SK-MEL-5 (cell line): ENCODE results near the gene IL20RA. TPM values are rescaled to one million over a fixed set of nuclear protein-coding genes. Genes with fewer than 3 reads are reported as not detected.
A peak's percentile ranks its signal among the peaks of the same experiment; 100 is the strongest.
"Not testable (repeated sequence)": the region's sequence is repeated elsewhere in the genome, so short reads cannot be mapped to it uniquely, and the experiment has no call there.

ENCODE experiments used
- DNase-seq: peaks from one replicate; pipeline ENCODE4 v3.0.0-alpha.2; 2016; ENCODE audit warnings: low read depth, low spot score
- in situ Hi-C: cut with HindIII; loops from 2 replicates; pipeline ENCODE4 v1.10.0; 2016; ENCODE audit warnings: low sequenced_read_pairs, high pct_unique_total_duplicates, low pct_unique_long_range_greater_than_20kb
- total RNA-seq: library from RNA; depleted of rRNA; stranded (reverse); fragments of >200 nt; shearing (Covaris generic); gene quantifications from 2 replicates; pipeline ENCODE4 v1.2.3, GENCODE V29; 2014

IL20RA gene
- total RNA-seq, 1 experiment from 2014 or later: not detected

DNA sequence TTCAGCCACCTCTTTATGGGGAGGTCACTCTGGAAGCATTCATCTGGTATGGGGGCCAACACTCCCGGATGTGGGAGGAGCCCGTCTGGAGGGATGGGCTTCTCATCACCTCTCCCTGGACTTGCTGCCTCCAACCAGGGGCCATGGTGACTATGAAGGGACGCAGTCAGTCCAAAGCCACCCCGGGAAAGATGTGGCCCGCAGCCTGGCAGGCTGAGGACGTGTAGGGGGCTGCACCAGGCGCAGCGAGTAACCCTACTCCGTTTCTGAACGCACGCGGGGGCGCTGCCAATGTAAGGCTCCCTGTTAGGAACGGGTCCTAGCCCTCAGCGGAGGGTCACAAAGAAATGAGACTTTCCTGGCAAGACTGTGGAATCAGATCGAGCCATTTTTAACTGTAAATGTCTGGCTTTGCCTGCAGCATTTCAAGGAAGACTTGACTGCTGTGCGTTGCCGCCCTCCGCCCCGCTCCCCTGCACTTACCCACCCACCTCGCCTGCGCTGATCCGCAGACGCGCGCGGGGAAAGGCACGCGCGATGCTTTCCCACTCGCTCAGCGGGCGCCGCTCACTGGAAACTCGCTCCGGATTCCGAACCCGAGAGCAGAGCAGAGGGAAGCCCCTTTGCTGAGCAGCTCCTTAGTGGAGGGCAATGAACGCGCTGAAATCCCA is 55.1 kb downstream of the IL20RA start:
- DNase-seq: peak; percentile 44
- in situ Hi-C loops: no loop called here

DNA sequence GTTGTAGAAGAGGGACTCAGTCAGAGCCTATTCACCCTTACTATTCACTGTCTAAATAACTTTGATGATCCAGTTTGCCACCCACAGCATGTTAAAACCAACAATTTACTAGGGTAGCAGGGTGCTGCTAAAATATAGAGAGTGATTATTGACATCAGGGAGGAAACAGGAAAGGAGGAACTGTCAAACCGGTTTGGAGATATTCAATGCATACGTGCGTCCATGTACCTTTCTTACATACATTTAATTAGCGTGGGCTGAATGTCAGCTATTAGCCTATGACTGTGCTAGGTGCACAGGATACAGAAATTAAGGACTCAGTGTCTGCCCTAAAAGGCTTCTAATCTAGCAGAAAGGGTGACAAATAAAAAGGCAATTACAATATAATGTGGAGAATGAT is 57.2 kb downstream of the IL20RA start:
- no peak for DNase-seq
- in situ Hi-C loops: no loop called here

DNA sequence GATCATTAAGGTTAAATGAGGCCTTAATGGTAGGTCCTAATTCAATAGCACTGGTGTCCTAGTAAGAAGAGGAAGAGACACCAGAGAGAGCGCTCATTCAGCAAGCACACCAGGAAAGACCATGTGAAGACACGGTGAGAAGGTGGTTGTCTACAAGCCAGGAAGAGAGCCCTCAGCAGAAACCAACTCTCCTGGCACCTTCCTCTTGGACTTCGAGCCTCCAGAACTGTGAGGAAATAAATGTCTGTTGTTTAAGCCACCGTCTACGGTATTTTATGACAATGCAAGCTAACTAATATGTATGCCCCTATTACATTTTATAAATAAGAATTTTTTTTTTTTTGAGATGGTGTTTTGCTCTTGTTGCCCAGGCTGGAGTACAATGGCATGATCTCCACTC is 59.3 kb downstream of the IL20RA start:
- in situ Hi-C loops: no loop called here
- no peak for DNase-seq

DNA sequence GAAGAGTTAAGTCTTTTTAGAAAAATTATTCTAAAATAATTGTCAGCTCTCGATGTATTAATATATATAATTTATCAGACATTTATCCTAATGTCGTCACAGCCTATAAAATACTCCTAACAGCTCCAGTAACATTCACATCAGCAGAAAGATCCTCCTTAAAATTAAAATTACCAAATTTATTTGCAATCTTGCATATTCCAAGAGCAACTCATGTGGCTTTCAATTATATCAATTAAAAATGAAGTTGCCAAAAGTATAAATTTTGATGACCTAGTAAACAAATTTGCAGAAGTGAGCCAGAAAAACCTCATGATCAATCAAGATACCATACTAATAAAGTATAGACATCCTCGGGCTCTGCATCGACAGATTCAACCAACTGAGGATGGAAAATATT is 60.2 kb downstream of the IL20RA start:
- in situ Hi-C loops: no loop called here
- DNase-seq: no peak

DNA sequence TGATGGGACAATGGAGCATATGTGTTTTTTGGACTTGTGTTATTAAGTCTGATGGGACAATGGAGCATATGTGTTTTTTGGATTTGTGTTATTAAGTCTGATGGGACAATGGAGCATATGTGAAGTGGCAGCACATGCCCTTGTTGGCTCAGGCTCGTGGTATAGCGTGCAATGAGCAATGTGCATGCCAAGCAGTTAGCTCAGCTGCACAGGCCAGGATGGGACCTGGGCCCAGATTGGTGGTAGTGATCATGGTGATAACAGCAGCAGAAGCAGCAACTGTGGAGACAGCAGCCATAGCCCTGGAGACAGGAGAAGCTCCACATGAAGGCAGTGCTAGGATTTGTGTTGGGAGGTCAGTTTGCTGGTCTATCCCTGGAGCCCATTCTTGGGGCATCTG is 61.1 kb downstream of the IL20RA start:
- in situ Hi-C loops: no loop called here
- DNase-seq: no peak

DNA sequence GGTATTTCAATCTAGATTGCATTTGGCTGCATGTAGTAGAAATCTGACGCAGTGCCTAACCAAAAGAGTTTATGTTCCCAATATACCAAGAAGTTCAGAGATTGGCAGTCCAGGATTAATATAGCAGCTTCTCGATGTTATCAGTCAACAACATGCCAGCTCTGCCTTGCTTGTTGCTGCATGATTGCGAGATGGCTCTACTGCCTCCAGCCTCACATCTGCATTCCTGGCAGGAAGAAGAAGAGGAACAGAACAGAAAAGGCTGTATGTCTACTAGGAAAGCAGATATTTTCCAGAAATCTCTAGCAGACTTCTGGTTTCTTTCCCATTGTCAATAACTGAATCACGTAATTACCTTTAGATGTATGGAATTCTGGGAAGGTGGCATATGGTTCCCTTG is 61.8 kb downstream of the IL20RA start:
- no peak for DNase-seq
- in situ Hi-C loops: no loop called here

DNA sequence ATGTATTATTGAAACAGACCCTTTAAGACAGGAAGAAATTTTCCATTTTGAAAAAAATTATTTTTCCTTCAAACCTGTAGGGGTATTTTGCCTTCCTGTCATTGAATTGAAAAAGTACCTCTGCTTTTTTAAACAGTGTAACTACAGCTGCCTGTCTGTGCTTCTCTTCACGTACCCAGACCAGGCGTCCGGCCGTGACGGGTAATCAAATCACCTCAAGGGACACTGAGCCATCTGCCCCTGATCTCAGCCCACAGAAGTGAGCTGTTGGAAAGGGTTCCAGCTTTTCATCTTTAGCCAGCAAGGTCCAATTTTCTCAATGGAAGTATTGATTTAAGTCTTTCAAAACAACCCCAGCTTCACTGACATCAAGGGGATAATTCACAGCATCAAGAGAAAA is 64.7 kb downstream of the IL20RA start:
- in situ Hi-C loops: no loop called here
- no peak for DNase-seq

DNA sequence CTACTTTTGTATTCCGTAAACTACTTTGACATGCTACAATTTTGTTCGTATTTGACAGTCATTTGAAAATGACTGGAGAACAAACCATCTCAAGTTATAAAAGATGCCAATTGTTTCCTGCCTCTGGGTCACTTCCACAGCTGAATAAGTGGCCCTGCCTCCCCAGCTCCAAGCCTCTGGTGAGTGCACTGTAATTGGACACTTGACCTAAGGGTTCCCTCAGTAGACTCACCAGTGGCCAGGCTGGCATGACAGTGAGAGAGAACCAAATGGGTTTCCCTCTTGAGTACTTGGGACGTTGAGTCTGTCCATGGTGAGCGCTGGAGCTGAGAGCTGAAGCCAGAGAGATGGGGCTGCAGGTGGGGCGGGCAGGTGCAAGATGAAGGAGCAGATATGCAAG is 65.6 kb downstream of the IL20RA start:
- in situ Hi-C loops: no loop called here
- no peak for DNase-seq

DNA sequence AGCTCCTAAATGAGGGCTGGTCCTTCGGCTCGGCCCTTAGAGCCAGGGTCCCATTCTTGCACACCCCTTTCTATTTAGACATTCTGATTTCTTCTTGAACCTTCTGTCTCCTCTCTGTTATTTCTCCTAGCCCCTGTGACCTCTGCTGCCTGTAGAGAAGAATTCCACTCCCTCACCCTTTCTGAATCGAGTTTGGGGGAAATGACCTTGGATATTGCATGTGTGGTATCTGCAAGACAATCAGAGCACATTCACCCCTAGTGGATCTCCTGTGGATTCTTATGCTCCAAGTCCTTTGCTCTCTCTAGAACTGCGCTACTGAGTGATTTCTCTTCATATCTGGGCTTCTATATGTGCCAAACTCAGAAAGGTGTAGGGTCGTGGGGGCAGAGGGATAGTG is 67.7 kb downstream of the IL20RA start:
- in situ Hi-C loops: no loop called here
- no peak for DNase-seq

DNA sequence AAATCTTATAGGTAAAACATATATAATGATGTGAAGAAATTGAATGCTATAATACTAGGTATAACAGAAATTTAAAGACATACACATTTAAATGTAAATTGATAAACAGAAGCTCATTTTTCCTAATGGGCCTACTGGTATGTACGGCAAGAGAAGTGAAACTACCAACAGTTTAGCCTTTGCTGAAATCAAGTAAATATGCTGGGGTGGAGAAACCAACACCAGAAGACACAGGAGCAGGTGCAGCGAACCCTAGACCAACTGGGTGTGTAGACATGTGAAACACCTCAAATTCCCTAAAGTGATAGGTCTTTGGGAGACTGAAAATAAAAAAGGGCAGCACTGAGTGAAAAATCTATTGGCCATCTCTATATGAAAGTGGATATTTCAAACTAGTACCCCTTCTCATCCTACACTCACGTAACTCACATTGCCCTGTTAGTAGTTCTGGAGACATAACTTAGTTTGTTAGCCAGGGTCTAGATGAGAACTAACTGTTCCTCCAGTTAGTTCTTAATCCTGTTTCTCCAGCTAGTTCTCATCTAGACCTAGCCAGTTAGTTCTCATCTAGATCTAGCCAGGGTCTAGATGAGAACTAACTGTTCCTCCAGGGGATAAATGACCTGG is 69.6 kb downstream of the IL20RA start:
- in situ Hi-C loops: no loop called here
- no peak for DNase-seq

DNA sequence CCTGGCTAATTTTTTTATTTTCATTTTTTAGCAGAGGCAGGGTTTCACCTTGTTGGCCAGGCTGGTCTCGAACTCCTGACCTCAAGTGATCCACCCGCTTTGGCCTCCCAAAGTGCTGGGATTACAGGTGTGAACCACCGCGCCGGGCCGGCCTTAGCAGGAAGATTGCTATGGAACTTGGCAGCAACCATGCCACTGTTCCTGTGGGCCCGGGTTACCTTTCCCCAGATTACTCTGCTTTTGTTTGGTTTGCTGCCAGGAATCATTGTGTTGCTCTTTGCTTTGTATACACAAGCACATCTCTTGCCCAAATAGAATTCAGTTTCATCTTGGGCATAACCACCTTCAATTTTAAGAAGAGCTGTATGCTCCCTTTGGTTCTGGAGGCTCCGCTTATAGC is 71.0 kb downstream of the IL20RA start:
- in situ Hi-C loops, DNase-seq: not testable (repeated sequence)

DNA sequence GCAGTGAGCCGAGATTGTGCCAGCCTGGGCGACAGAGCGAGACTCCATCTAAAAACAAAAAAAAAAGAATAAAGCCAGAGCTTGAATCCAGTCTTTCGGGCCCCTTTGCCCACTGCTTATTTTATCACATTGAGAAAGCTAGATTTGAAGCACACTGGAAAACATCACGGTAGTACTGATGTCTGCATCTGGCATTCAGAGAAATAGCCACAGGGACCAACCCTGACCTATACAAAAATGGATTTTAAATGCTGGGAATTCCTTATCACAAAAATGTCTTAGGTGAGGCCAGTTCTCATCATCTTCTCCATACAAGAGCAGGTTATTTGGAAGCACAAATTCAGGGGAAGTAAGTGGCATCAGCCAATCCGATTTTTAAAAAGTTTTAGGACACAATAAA is 73.2 kb downstream of the IL20RA start:
- in situ Hi-C loops: no loop called here
- DNase-seq: no peak

DNA sequence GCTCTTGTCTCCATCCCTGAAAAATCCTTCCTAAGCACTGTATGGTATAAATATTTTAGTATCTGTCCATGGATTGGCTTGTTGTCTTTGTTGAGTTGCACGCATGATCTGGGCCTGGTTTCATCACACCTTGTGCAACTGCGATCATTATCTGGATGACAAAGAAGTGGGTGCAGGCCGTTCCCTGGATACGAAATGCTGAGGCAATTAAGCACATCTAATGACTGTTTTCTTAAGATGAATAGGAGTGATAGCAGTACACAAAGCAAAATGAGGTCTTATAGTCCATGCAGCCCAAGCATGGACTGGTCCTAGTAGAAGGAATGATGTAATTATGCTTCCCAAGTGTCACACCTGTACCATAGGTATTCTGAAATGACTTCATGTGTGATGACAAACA is 74.8 kb downstream of the IL20RA start:
- in situ Hi-C loops: no loop called here

DNA sequence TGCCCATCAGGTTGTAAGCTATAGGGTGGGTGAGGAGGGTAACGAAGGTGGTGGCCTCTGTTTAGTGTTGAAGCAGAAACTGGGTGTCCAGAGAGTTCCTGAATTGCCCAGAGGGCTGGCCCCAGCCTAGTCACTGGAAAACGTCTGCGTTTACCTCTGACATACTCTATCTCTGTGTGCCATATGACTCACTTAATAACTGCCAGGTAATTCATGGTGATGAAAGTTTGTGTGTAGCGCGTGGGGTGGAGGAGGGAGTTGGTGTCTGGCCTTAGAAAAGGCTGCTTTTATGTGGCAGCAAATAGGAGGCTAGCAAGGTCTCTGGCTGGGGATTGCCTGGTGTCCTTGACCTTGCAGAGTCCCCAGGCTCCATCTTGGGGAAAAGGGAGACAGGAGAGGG is 75.3 kb downstream of the IL20RA start:
- no peak for DNase-seq
- in situ Hi-C loops: no loop called here

More for the DNA sequence above, 74.8 kb downstream of the IL20RA start:
- no peak for DNase-seq

DNA sequence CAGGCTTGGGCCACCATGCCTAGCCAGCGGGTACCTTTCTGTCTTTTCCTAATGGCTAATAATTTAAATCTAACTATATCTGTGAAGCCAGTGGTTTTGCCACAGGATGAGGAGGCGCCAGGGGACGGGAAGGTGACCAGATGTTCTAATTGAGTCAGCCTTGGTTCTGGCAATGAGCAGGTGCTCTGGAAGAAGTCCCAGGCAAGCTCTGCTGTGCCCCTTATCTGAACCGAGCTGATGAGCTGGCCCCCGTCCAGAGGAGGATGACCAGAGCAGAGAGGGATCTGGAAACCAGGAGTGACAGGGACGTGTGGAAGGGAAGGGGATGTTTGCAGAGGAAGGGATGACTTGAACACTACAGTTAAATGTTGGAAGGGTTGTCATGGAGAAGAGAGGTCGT is 75.9 kb downstream of the IL20RA start:
- DNase-seq: no peak
- in situ Hi-C loops: no loop called here

DNA sequence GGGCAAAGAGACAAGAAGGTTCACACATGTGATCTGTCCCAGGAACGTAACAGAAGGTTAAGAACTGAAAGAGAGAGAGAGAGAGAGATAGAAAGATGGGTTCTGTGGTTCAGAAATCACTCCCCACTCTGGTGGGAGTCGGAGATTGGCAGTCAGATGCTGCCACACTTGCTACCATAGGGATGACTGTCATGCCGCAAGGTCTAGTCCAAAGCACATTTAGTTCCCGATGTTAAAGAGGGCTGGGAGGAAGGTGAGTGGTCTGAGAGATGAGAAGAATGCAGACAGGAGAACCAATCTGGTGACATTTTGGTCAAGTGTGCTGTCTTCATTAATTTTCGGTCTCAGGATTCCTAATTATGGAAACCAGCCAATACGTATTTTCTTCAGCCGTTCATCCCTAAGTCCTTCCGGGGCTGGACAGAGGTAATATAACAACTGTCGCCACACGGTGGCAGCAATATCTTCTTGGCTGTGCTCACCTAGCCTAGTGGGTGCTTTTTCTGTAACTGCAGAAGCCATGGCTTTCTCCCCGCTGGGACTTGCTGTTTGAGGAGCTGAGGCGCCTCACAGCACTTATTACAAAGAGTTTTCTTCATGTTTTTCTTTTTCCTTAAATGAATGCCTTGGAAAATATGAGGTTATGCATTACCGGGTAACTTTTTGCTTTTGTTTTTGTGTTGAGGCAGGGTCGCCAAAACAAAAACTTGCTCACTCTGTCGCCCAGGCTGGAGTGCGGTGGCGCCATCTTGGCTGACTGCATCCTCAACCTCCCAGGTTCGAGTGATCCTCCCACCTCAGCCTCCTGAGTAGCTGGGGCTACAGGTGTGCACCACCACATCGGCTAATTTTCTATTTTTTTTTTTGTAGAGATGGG is 76.7 kb downstream of the IL20RA start:
- peak; percentile 83 for DNase-seq
- in situ Hi-C loops: no loop called here

DNA sequence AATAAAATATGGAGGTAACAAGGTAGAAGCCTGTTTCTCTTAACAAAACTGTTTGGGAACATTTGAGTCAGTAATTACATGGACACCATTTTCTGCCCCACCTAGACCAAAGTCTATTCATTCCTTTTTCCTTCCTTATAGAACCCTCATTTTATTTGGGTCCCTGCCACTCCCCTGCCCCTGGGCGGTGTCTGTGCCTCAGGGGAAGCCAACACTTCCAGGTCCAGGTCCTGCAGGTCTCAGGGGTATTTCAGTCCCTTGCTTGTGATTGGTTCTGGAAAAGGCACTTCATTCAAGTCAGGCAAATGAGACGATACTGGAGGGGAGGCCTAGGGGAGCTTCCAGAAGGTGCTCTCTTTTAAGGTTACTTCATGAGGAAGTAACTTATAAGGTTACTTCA is 80.4 kb downstream of the IL20RA start:
- no peak for DNase-seq
- in situ Hi-C loops: no loop called here

DNA sequence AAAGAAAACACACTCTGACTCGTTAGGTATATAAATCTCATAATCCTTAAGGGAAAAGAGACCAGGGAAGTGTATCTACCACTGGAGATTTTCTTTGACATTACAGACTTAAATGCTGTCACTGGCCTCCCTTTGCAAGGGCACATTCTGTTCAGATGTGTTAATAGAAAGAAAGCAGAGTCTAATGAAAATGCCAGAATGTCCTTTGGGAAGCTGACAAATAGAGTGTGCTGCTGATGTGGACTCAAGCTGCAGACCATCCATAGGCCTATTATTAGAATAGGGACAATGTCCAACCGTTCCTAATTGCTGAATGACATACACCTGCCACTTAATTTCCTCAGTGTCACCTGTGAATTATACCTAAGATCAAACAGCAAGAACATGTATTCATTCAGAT is 81.5 kb downstream of the IL20RA start:
- in situ Hi-C loops: no loop called here
- no peak for DNase-seq

DNA sequence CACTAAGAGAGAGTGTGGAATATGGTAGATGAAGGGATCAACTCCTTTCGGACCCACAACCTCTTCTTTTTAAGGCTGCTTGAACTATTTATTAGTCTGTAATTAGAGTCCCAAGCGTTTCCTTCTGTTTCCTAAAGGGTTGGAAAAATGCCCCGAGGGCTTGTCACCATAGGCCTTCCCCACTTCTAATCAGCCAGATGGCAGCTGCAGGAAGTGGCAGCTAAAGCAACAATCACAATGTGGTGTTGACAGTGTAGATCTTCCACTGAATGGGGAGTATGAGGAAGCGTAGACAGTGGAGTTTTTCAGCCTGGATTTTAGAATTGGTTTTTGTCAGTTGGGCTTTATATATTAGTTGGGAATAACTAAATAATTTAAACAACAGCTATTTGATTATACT is 82.1 kb downstream of the IL20RA start:
- in situ Hi-C loops: no loop called here

More for the DNA sequence above, 82.1 kb downstream of the IL20RA start:
- no peak for DNase-seq
